Testis (tissue), 3 donors: ENCODE data around the gene CDK8. TPM values are rescaled to one million over a fixed set of nuclear protein-coding genes. Genes with fewer than 3 reads are reported as not detected.

Experiments
- DNase-seq: peaks from one replicate; pipeline ENCODE4 v3.0.0-alpha.2; 2019
- H3K27ac ChIP-seq, 2 donors: fragments of 200-600 bp; sonication (generic); one replicate each; pipeline ENCODE4 v1.5.1; 2019
- H3K27me3 ChIP-seq: fragments of 200-600 bp; sonication (generic); one replicate; pipeline ENCODE4 v1.5.1; 2019
- H3K36me3 ChIP-seq: fragments of 200-600 bp; sonication (generic); one replicate; pipeline ENCODE4 v1.5.1; 2017; ENCODE audit warnings: low read depth; ENCODE audit errors: missing control alignments
- H3K4me1 ChIP-seq: fragments of 200-600 bp; sonication (generic); one replicate; pipeline ENCODE4 v1.5.1; 2019
- H3K4me3 ChIP-seq, 2 donors: fragments of 200-600 bp; sonication (generic); one replicate each; pipeline ENCODE4 v1.5.1; 2017 to 2019
- H3K9me3 ChIP-seq: fragments of 200-600 bp; sonication (generic); one replicate; pipeline ENCODE4 v1.5.1; 2017
- POLR2A ChIP-seq: fragments of 450-650 bp; IDR thresholded peaks from one replicate; pipeline ENCODE4 v1.6.1; 2017; ENCODE audit warnings: antibody characterized with exemption, mild to moderate bottlenecking, moderate library complexity
- whole genome bisulfite sequencing, 2 donors: methylation state at CpG; one replicate each; pipeline ENCODE4 v1.1.5; 2018; 5-methylcytosine and 5-hydroxymethylcytosine counted together
- intact Hi-C: fragments of 100-400 bp; cut with DNase I; formaldehyde crosslinking; loops from one replicate; pipeline ENCODE4 v1.15.1; 2023; ENCODE audit warnings: low total_unique reads
- polyA plus RNA-seq: library from polyadenylated mRNA; stranded (reverse); fragments of 350-450 nt; fragmentation: Illumina TruSeq; extraction: RNeasy Lipid Tissue Mini Kit (QIAGEN cat#74804); gene quantifications from one replicate; pipeline ENCODE4 v1.2.3, GENCODE V29; 2014; ENCODE audit warnings: low read depth, low replicate concordance; ENCODE audit not compliant: insufficient read depth
- total RNA-seq, 2 donors: library from RNA; depleted of rRNA; stranded (reverse); fragments of >200 nt; gene quantifications; one replicate each; pipeline ENCODE4 v1.2.3, GENCODE V29; 2016
- TF ChIP-seq, protein P1 (sequence below), 3 experiments: fragments of 450-650 bp in 2 of 3; fragments of 200-600 bp in 1 of 3; sonication (generic) in 1 of 3; IDR thresholded peaks; one replicate each; pipeline ENCODE4 v1.5.1; 2016 to 2019; ENCODE audit warnings: antibody characterized with exemption in 3 of 3, mild to moderate bottlenecking in 2 of 3, moderate library complexity in 1 of 3

Gene CDK8
- total and polyA plus RNA-seq, 3 donors from 2014 or later: 16.5 to 31.7 (median 27.1) TPM

DNA sequence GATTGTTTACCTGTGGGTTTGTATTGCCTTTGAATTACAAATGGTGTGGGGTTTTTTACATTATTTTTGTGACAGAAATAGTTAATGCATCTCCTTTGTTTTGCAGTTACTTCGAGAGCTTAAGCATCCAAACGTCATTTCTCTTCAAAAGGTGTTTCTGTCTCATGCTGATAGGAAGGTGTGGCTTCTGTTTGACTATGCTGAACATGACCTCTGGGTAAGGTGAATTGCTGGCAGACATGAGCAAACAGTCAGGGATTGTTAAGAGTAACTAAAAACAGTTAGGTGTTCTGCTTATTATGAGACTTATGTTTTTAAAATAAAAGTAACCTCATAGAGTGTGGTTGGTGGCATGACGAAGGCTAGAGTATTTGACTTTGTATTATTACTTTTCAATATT is 95.0 kb downstream of the CDK8 start:
- H3K27ac ChIP-seq: no peak overlapping the region
- H3K27me3 ChIP-seq: no peaks in the 10 kb centered on the region
- no peak overlapping the region for H3K4me3 ChIP-seq
- H3K4me1 ChIP-seq: no peaks in the 10 kb centered on the region
- no peak for TF ChIP-seq POLR2A
- TF ChIP-seq, protein P1, sequence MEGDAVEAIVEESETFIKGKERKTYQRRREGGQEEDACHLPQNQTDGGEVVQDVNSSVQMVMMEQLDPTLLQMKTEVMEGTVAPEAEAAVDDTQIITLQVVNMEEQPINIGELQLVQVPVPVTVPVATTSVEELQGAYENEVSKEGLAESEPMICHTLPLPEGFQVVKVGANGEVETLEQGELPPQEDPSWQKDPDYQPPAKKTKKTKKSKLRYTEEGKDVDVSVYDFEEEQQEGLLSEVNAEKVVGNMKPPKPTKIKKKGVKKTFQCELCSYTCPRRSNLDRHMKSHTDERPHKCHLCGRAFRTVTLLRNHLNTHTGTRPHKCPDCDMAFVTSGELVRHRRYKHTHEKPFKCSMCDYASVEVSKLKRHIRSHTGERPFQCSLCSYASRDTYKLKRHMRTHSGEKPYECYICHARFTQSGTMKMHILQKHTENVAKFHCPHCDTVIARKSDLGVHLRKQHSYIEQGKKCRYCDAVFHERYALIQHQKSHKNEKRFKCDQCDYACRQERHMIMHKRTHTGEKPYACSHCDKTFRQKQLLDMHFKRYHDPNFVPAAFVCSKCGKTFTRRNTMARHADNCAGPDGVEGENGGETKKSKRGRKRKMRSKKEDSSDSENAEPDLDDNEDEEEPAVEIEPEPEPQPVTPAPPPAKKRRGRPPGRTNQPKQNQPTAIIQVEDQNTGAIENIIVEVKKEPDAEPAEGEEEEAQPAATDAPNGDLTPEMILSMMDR (IDR thresholded peaks at IDR 0.05): no peak
- no peaks in the 10 kb centered on the region for H3K9me3 ChIP-seq
- no peaks in the 10 kb centered on the region for H3K36me3 ChIP-seq
- intact Hi-C loops: no loop called here
- no peak for DNase-seq
- 84% methylated on average over 3 of the region's 3 CpGs for WGBS, 2 donors

DNA sequence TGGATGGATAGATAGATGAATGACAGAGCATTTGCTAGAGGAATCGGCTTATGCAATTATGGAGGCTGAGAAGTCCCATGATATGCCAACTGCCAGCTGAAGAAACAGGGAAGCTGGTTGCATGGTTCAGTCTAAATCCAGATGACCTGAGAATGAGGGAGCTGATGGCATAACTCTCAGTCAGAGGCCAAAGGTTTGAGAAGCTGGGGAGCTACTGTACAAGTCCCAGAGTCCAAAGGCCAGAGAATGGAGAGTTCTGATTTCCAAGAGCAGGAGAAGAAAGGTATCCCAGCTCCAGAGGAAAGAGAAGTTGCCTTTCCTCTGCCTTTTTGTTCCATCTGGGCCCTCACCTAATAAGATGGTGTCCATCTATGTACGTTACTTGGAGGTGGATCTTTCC is 108.3 kb downstream of the CDK8 start:
- no peaks in the 10 kb centered on the region for H3K36me3 ChIP-seq
- H3K4me1 ChIP-seq: no peaks in the 10 kb centered on the region
- intact Hi-C loops: no loop called here
- H3K27ac ChIP-seq: no peak overlapping the region
- WGBS, 2 donors: 99 to 100% methylated on average over 2 of the region's 2 CpGs
- no peak for DNase-seq
- TF ChIP-seq, protein P1 (IDR thresholded peaks at IDR 0.05): no peak
- TF ChIP-seq POLR2A: no peak
- no peaks in the 10 kb centered on the region for H3K27me3 ChIP-seq
- H3K9me3 ChIP-seq: no peaks in the 10 kb centered on the region
- H3K4me3 ChIP-seq: no peak overlapping the region

DNA sequence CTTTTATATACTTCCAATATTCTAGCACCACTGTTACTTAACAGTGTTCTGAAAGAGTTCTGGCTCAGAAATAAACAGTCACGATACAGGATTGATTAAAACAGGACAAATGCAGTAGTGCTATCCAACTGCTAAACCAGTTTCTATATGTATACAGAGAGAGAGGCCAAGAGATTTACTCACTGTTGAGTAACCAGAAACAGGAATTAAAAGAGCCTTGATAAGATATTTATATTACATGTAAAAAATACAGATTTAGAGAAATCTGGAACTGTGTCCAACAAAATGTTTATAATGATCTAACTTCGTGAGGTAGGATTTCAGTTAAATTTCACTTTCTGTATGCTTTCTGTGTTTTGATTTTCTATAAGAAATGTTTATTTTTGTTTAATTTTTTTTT is 116.6 kb downstream of the CDK8 start:
- no peak overlapping the region for H3K27ac ChIP-seq
- no peaks in the 10 kb centered on the region for H3K9me3 ChIP-seq
- no peak for TF ChIP-seq POLR2A
- TF ChIP-seq, protein P1 (IDR thresholded peaks at IDR 0.05): no peak
- no peaks in the 10 kb centered on the region for H3K27me3 ChIP-seq
- WGBS, 2 donors: 84 to 88% methylated on average over 2 of the region's 2 CpGs
- H3K36me3 ChIP-seq: no peaks in the 10 kb centered on the region
- intact Hi-C loops: no loop called here
- no peak for DNase-seq
- H3K4me1 ChIP-seq: no peaks in the 10 kb centered on the region
- H3K4me3 ChIP-seq: no peak overlapping the region

DNA sequence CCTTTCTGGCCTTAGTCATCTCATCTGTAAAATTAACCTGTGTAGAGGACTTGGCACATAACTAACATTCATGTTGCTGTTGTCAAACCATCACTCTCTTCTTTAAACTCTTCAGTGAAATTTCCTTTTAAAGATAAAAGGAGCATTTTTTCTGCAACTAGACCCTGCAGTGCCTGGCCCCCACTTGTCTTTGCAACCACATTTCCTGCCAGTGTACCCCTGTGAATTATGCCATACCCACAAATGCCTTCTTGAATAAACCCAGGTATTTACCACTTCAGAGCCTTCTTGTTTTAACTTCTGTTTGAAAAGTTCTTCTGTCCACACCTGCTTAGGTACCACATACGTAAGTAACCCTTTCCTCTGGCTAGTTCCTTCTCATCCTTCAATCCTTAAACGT is 118.8 kb downstream of the CDK8 start:
- H3K4me1 ChIP-seq: no peaks in the 10 kb centered on the region
- WGBS, 2 donors: 96% methylated on average over 2 of the region's 2 CpGs
- H3K9me3 ChIP-seq: no peaks in the 10 kb centered on the region
- intact Hi-C loops: no loop called here
- no peak for TF ChIP-seq POLR2A
- TF ChIP-seq, protein P1 (IDR thresholded peaks at IDR 0.05): no peak
- no peaks in the 10 kb centered on the region for H3K27me3 ChIP-seq
- H3K27ac ChIP-seq: no peak overlapping the region
- no peak overlapping the region for H3K4me3 ChIP-seq
- no peaks in the 10 kb centered on the region for H3K36me3 ChIP-seq
- DNase-seq: no peak

DNA sequence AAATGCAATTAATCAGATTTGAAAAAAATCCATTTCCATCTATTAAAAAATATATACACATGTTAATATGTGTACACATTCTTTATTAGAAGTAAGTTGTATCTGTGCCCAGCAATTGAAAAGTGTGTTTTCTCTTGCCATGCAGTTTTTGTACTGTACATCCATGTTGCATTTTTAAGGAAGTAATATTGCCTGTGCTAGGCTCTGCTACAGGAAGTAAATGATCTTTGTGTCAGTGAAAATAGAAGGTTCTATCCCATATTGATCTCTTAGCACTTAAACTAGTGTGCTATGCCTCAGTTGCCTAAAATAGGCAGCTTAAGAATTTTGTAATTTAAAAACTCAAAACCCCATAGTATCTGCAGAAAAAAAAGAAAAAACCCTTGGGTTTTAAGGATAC is 122.5 kb downstream of the CDK8 start:
- Histone ChIP-seq H3K9me3 (no peaks in the 10 kb centered on the region), H3K36me3 (no peaks in the 10 kb centered on the region), H3K27ac (no peak overlapping the region), H3K27me3 (no peaks in the 10 kb centered on the region), H3K4me3 (no peak overlapping the region), H3K4me1 (no peaks in the 10 kb centered on the region)
- DNase-seq: no peak
- intact Hi-C loops: no loop called here
- TF ChIP-seq POLR2A: no peak
- TF ChIP-seq, protein P1 (IDR thresholded peaks at IDR 0.05): no peak
